Measurements from ENCODE around the gene ST3GAL2. TPM values are rescaled to one million over a fixed set of nuclear protein-coding genes. Genes with fewer than 3 reads are reported as not detected.

The ST3GAL2 gene
- total and polyA plus RNA-seq, 10 of the 15 experiments (the other 5 are each of a cell fraction or from before 2014, with no cell fraction given) = 0.95 to 61.7 (median 25.9) TPM

GRCh38 chr16:70416748-70417616 lies 21.9 kb downstream of the ST3GAL2 start:
- 34% methylated on average over 16 of the region's 17 CpGs for WGBS (ENCODE audit: insufficient coverage, insufficient replicate concordance, low lambda C conversion rate, missing lambda C conversion rate)
- Histone ChIP-seq H2AFZ (ENCODE audit: control insufficient read depth, low read depth, low read length) (no peak overlapping the region), H3K4me1 (ENCODE audit: control insufficient read depth, insufficient read depth, low read length) (peaks cover 50% of the 10 kb centered on the region), H3K9ac (ENCODE audit: control insufficient read depth, insufficient read depth, low read length) (peak overlapping the region; percentile 45; the same call in 1 of the 2 replicates), H3K4me2 (ENCODE audit: control insufficient read depth, insufficient read depth) (peak overlapping the region; percentile 78), H3K4me3 (no peak overlapping the region), H3K79me2 (ENCODE audit: control insufficient read depth, insufficient read depth, low read length) (peaks cover 76% of the 10 kb centered on the region), H4K20me1 (ENCODE audit: control insufficient read depth, insufficient read depth) (no peaks in the 10 kb centered on the region), H3K27me3 (replicated peaks in 1 of 2; ENCODE audit: control insufficient read depth in 2 of 2, insufficient read depth in 2 of 2, low read length in 1 of 2) (no peaks in the 10 kb centered on the region), H3K36me3 (ENCODE audit: control insufficient read depth in 2 of 2, insufficient read depth in 2 of 2, low read length in 1 of 2) (peaks cover 14 to 19% of the 10 kb centered on the region in 2 experiments; a peak in 3 of 4 replicates), H3K9me3 (replicated peaks; ENCODE audit: control insufficient read depth, insufficient read depth, low read length) (no peaks in the 10 kb centered on the region), H3K27ac (ENCODE audit: control insufficient read depth, insufficient read depth) (peak overlapping the region; percentile 87)
- peak; percentile 95 for ATAC-seq
- ChIA-PET POLR2A (interaction anchor here (0.6 to 6.0 kb wide), 8 partner anchors 9 to 542 kb away, joined by 3 to 58 read pairs (median 12); no protein-coding TSS in a partner anchor), RAD21 (ENCODE audit: unreplicated experiment) (interaction anchor here (0.9 to 5.0 kb wide), 15 partner anchors 9 to 70 kb away, joined by 3 to 32 read pairs (median 6); partner anchors contain the start of genes DDX19A, FCSK and ST3GAL2), SMC1A (ENCODE audit: uncharacterized antibody, unreplicated experiment) (interaction anchor here (0.6 to 5.7 kb wide), 14 partner anchors 9 to 136 kb away, joined by 3 to 39 read pairs (median 4); partner anchors contain the start of gene FCSK), CTCF (interaction anchor here (1.0 to 3.1 kb wide), 8 partner anchors 8 to 108 kb away, joined by 3 to 17 read pairs (median 7); partner anchors contain the start of gene FCSK)
- peak; percentile 73 for FAIRE-seq
- no peak for DNase-seq (ENCODE audit: low read depth, low spot score)
- no TSS peak for BruUV-seq (replicated peaks)
- intact Hi-C loops (cut with micrococcal nuclease; ENCODE audit: unreplicated experiment) = loop anchor here (2.0 kb wide), 1 partner anchor 14 kb away; no protein-coding TSS in a partner anchor
- in situ Hi-C loops (cut with MboI) = loop anchor here (25.0 kb wide), 1 partner anchor 1655 kb away; no protein-coding TSS in a partner anchor
- TF ChIP-seq HDAC2 (IDR thresholded peaks at IDR 0.05) (no peak), POLR2AphosphoS2 (IDR thresholded peaks at IDR 0.05; ENCODE audit: low read depth, low read length) (no peak), BHLHE40 (IDR thresholded peaks at IDR 0.05; ENCODE audit: borderline replicate concordance in 1 of 2, low read depth in 2 of 2, low read length in 1 of 2) (peak; percentile 59 to 61; a peak in 1 of 4 replicates), HCFC1 (IDR thresholded peaks at IDR 0.05; ENCODE audit: low read length) (no peak), SMARCA5 (IDR thresholded peaks at IDR 0.05) (no peak), ATF7 (IDR thresholded peaks at IDR 0.05; ENCODE audit: low read depth) (no peak), SIN3A (IDR thresholded peaks at IDR 0.05; ENCODE audit: low read depth, low read length) (no peak), JUND (IDR thresholded peaks at IDR 0.05; ENCODE audit: low read depth, low read length) (no peak), JUNB (IDR thresholded peaks at IDR 0.05) (no peak), NKRF (conservative IDR thresholded peaks at IDR 0.05) (no peak), IKZF2 (IDR thresholded peaks at IDR 0.05) (peak; percentile 70 to 71; a peak in 3 of 4 replicates), BCL3 (IDR thresholded peaks at IDR 0.05; ENCODE audit: borderline replicate concordance, insufficient read depth, low read depth, low read length, poor library complexity, severe bottlenecking) (no peak), YY1 (IDR thresholded peaks at IDR 0.05; ENCODE audit: low read depth, low read length) (peak; percentile 14; the same call in 1 of the 2 replicates), STAT3 (IDR thresholded peaks at IDR 0.05; ENCODE audit: low read depth, low read length) (no peak)
- TF ChIP-seq, protein P1, sequence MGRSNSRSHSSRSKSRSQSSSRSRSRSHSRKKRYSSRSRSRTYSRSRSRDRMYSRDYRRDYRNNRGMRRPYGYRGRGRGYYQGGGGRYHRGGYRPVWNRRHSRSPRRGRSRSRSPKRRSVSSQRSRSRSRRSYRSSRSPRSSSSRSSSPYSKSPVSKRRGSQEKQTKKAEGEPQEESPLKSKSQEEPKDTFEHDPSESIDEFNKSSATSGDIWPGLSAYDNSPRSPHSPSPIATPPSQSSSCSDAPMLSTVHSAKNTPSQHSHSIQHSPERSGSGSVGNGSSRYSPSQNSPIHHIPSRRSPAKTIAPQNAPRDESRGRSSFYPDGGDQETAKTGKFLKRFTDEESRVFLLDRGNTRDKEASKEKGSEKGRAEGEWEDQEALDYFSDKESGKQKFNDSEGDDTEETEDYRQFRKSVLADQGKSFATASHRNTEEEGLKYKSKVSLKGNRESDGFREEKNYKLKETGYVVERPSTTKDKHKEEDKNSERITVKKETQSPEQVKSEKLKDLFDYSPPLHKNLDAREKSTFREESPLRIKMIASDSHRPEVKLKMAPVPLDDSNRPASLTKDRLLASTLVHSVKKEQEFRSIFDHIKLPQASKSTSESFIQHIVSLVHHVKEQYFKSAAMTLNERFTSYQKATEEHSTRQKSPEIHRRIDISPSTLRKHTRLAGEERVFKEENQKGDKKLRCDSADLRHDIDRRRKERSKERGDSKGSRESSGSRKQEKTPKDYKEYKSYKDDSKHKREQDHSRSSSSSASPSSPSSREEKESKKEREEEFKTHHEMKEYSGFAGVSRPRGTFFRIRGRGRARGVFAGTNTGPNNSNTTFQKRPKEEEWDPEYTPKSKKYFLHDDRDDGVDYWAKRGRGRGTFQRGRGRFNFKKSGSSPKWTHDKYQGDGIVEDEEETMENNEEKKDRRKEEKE (IDR thresholded peaks at IDR 0.05) = no peak

Data from GM12878 (cell line).